GM18873 (cell line): ENCODE data around the gene TNRC6B.
"Not testable (repeated sequence)": the region's sequence is repeated elsewhere in the genome, so short reads cannot be mapped to it uniquely, and the experiment has no call there.

Source experiments
- ATAC-seq: cut with Tn5 transposase; IDR thresholded peaks from one replicate; pipeline ENCODE4 v1.9.1; 2021; ENCODE audit warnings: mild to moderate bottlenecking, moderate library complexity, moderate number of reproducible peaks; ENCODE audit not compliant: unreplicated experiment, low FRiP score

Gene TNRC6B

GRCh38 chr22:40342521-40342920 lies 164.8 kb downstream of the TNRC6B start:
- no peak for ATAC-seq

- no peak for ATAC-seq
These were observed 167.5 kb downstream of the TNRC6B start for GRCh38 chr22:40345271-40345670.

- ATAC-seq: peak; percentile 6
These were observed 168.1 kb downstream of the TNRC6B start for GRCh38 chr22:40345815-40346184.

GRCh38 chr22:40346185-40347118 lies 168.7 kb downstream of the TNRC6B start, which contains the start of gene ADSL:
TSS of gene ADSL (plus strand) at chr22:40346500. CDS start at chr22:40346559, 59 bp downstream.
- peak; percentile 70 for ATAC-seq

- ATAC-seq: no peak
These were observed 169.6 kb downstream of the TNRC6B start for GRCh38 chr22:40347300-40347699.

- no peak for ATAC-seq
These were observed 170.4 kb downstream of the TNRC6B start for GRCh38 chr22:40348025-40348658.

GRCh38 chr22:40352763-40353162 lies 175.0 kb downstream of the TNRC6B start:
- ATAC-seq: no peak

- no peak for ATAC-seq
These were observed 183.4 kb downstream of the TNRC6B start for GRCh38 chr22:40361100-40361499.

- no peak for ATAC-seq
These were observed 185.3 kb downstream of the TNRC6B start for GRCh38 chr22:40363059-40363458.

- no peak for ATAC-seq
These were observed 186.7 kb downstream of the TNRC6B start for GRCh38 chr22:40364431-40364830.

- ATAC-seq: no peak
These were observed 188.3 kb downstream of the TNRC6B start for GRCh38 chr22:40366068-40366467.

GRCh38 chr22:40367342-40367741 lies 189.6 kb downstream of the TNRC6B start:
- no peak for ATAC-seq

GRCh38 chr22:40368016-40368415 lies 190.3 kb downstream of the TNRC6B start:
- no peak for ATAC-seq

GRCh38 chr22:40368836-40369235 lies 191.1 kb downstream of the TNRC6B start:
- no peak for ATAC-seq

- no peak for ATAC-seq
These were observed 196.8 kb downstream of the TNRC6B start for GRCh38 chr22:40374567-40374966.

GRCh38 chr22:40376149-40376548 lies 198.4 kb downstream of the TNRC6B start:
- no peak for ATAC-seq

- ATAC-seq: no peak
These were observed 200.2 kb downstream of the TNRC6B start for GRCh38 chr22:40377931-40378330.

- not testable (repeated sequence) for ATAC-seq
These were observed 200.7 kb downstream of the TNRC6B start for GRCh38 chr22:40378448-40378847.

GRCh38 chr22:40381461-40381860 lies 203.7 kb downstream of the TNRC6B start:
- no peak for ATAC-seq

GRCh38 chr22:40383905-40384304 lies 206.2 kb downstream of the TNRC6B start:
- ATAC-seq: no peak

- no peak for ATAC-seq
These were observed 207.5 kb downstream of the TNRC6B start for GRCh38 chr22:40385036-40385782.
